Activated T-helper 2 cell treated with anti-CD3 and anti-CD28 coated beads, Interferon-gamma antibody, Interleukin-2, Interleukin-4, amounts not matched to agents 10 μg/mL and 5 μg/mL and 100 μg/mL, durations not matched to agents 14 hours and 24 hours and 36 hours (primary cell): Measurements from ENCODE around the gene UBE2O. TPM values are rescaled to one million over a fixed set of nuclear protein-coding genes. Genes with fewer than 3 reads are reported as not detected.

Source experiments
- DNase-seq: peaks from one replicate; pipeline ENCODE4 v3.0.0; 2021; ENCODE audit warnings: low spot score
- H3K27ac Mint-ChIP-seq: one replicate; pipeline ENCODE4 v1.8.0; 2021; ENCODE audit warnings: mixed read lengths
- H3K27me3 Mint-ChIP-seq: one replicate; pipeline ENCODE4 v1.8.0; 2021; ENCODE audit warnings: low read depth, mixed read lengths
- H3K36me3 Mint-ChIP-seq: one replicate; pipeline ENCODE4 v1.8.0; 2021; ENCODE audit warnings: low read depth, mixed read lengths
- H3K4me1 Mint-ChIP-seq: one replicate; pipeline ENCODE4 v1.8.0; 2021; ENCODE audit warnings: low read depth, mixed read lengths
- H3K4me3 Mint-ChIP-seq: one replicate; pipeline ENCODE4 v1.8.0; 2021; ENCODE audit warnings: low read depth, mild to moderate bottlenecking, moderate library complexity, mixed read lengths
- H3K9me3 Mint-ChIP-seq: one replicate; pipeline ENCODE4 v1.8.0; 2021; ENCODE audit warnings: mixed read lengths
- intact Hi-C: fragments of 100-400 bp; cut with micrococcal nuclease; formaldehyde crosslinking; loops from one replicate; pipeline ENCODE4 v1.15.1; 2023
- total RNA-seq: library from RNA; stranded (reverse); gene quantifications from 2 replicates; pipeline ENCODE4 v1.2.3, GENCODE V29; 2022

UBE2O gene
- total RNA-seq, 1 donor from 2014 or later = 46.0 TPM

GRCh38 chr17:76493505-76494167, 40.7 kb upstream of the UBE2O start:
- peak overlapping the region; percentile 71 for H3K4me3 Mint-ChIP-seq
- H3K36me3 Mint-ChIP-seq = peaks cover 3% of the 10 kb centered on the region
- H3K9me3 Mint-ChIP-seq = no peaks in the 10 kb centered on the region
- DNase-seq = no peak
- no peaks in the 10 kb centered on the region for H3K27me3 Mint-ChIP-seq
- peak overlapping the region; percentile 95 for H3K27ac Mint-ChIP-seq
- H3K4me1 Mint-ChIP-seq = peaks cover 30% of the 10 kb centered on the region
- intact Hi-C loops = loop anchor here (1.0 kb wide), 1 partner anchor 22 kb away; no protein-coding TSS in a partner anchor

GRCh38 chr17:76492989-76493501, 40.1 kb upstream of the UBE2O start:
- intact Hi-C loops = loop anchor here (1.0 kb wide), 1 partner anchor 22 kb away; no protein-coding TSS in a partner anchor

GRCh38 chr17:76492123-76492988, 39.4 kb upstream of the UBE2O start:
- intact Hi-C loops = no loop called here
- H3K27ac Mint-ChIP-seq = peak overlapping the region; percentile 95
- peaks cover 9% of the 10 kb centered on the region for H3K36me3 Mint-ChIP-seq
- H3K9me3 Mint-ChIP-seq = no peaks in the 10 kb centered on the region
- H3K4me1 Mint-ChIP-seq = peaks cover 30% of the 10 kb centered on the region
- no peaks in the 10 kb centered on the region for H3K27me3 Mint-ChIP-seq
- DNase-seq = no peak
- H3K4me3 Mint-ChIP-seq = peak overlapping the region; percentile 60

More at GRCh38 chr17:76492989-76493501, 40.1 kb upstream of the UBE2O start:
- Mint-ChIP-seq H3K36me3 (peaks cover 3% of the 10 kb centered on the region), H3K4me3 (peak overlapping the region; percentile 71), H3K27me3 (no peaks in the 10 kb centered on the region), H3K9me3 (no peaks in the 10 kb centered on the region), H3K4me1 (peaks cover 30% of the 10 kb centered on the region), H3K27ac (peak overlapping the region; percentile 95)
- DNase-seq = peak; percentile 48

GRCh38 chr17:76491271-76492122, 38.5 kb upstream of the UBE2O start:
- intact Hi-C loops = no loop called here
- DNase-seq = peak; percentile 30

GRCh38 chr17:76490112-76490710, 37.3 kb upstream of the UBE2O start:
- peaks cover 30% of the 10 kb centered on the region for H3K4me1 Mint-ChIP-seq
- no peaks in the 10 kb centered on the region for H3K9me3 Mint-ChIP-seq
- intact Hi-C loops = no loop called here
- H3K4me3 Mint-ChIP-seq = no peak overlapping the region
- H3K27me3 Mint-ChIP-seq = no peaks in the 10 kb centered on the region
- H3K27ac Mint-ChIP-seq = peak overlapping the region; percentile 11
- no peak for DNase-seq
- H3K36me3 Mint-ChIP-seq = peaks cover 9% of the 10 kb centered on the region

More at GRCh38 chr17:76491271-76492122, 38.5 kb upstream of the UBE2O start:
- Mint-ChIP-seq H3K27ac (peak overlapping the region; percentile 95), H3K4me1 (peaks cover 30% of the 10 kb centered on the region), H3K27me3 (no peaks in the 10 kb centered on the region), H3K9me3 (no peaks in the 10 kb centered on the region), H3K36me3 (peaks cover 9% of the 10 kb centered on the region), H3K4me3 (peak overlapping the region; percentile 11)

GRCh38 chr17:76487451-76488192, 34.7 kb upstream of the UBE2O start:
- Mint-ChIP-seq H3K27me3 (no peaks in the 10 kb centered on the region), H3K4me3 (no peak overlapping the region), H3K36me3 (peaks cover 12% of the 10 kb centered on the region), H3K4me1 (peaks cover 16% of the 10 kb centered on the region), H3K9me3 (no peaks in the 10 kb centered on the region), H3K27ac (no peak overlapping the region)
- no peak for DNase-seq
- intact Hi-C loops = no loop called here

- intact Hi-C loops = no loop called here
- Mint-ChIP-seq H3K4me1 (peaks cover 4% of the 10 kb centered on the region), H3K9me3 (no peaks in the 10 kb centered on the region), H3K4me3 (no peak overlapping the region), H3K36me3 (peaks cover 20% of the 10 kb centered on the region), H3K27me3 (no peaks in the 10 kb centered on the region), H3K27ac (no peak overlapping the region)
- no peak for DNase-seq
Observed at GRCh38 chr17:76485569-76485968, 32.6 kb upstream of the UBE2O start.

- H3K4me3 Mint-ChIP-seq = no peak overlapping the region
- H3K27me3 Mint-ChIP-seq = no peaks in the 10 kb centered on the region
- DNase-seq = no peak
- H3K36me3 Mint-ChIP-seq = peaks cover 20% of the 10 kb centered on the region
- peaks cover 3% of the 10 kb centered on the region for H3K4me1 Mint-ChIP-seq
- H3K9me3 Mint-ChIP-seq = no peaks in the 10 kb centered on the region
- intact Hi-C loops = no loop called here
- H3K27ac Mint-ChIP-seq = no peak overlapping the region
Observed at GRCh38 chr17:76484228-76484725, 31.3 kb upstream of the UBE2O start.

GRCh38 chr17:76481071-76481655, 28.2 kb upstream of the UBE2O start:
- H3K9me3 Mint-ChIP-seq = no peaks in the 10 kb centered on the region
- H3K36me3 Mint-ChIP-seq = peaks cover 24% of the 10 kb centered on the region
- no peaks in the 10 kb centered on the region for H3K27me3 Mint-ChIP-seq
- H3K4me3 Mint-ChIP-seq = no peak overlapping the region
- peaks cover 2% of the 10 kb centered on the region for H3K4me1 Mint-ChIP-seq
- H3K27ac Mint-ChIP-seq = no peak overlapping the region
- intact Hi-C loops = no loop called here
- no peak for DNase-seq

- Mint-ChIP-seq H3K9me3 (no peaks in the 10 kb centered on the region), H3K27ac (no peak overlapping the region), H3K4me3 (no peak overlapping the region), H3K27me3 (no peaks in the 10 kb centered on the region), H3K36me3 (peaks cover 24% of the 10 kb centered on the region), H3K4me1 (peaks cover 2% of the 10 kb centered on the region)
- intact Hi-C loops = no loop called here
- no peak for DNase-seq
Observed at GRCh38 chr17:76480632-76481031, 27.7 kb upstream of the UBE2O start.

- peaks cover 27% of the 10 kb centered on the region for H3K36me3 Mint-ChIP-seq
- no peaks in the 10 kb centered on the region for H3K27me3 Mint-ChIP-seq
- no peak for DNase-seq
- no peaks in the 10 kb centered on the region for H3K9me3 Mint-ChIP-seq
- H3K4me1 Mint-ChIP-seq = peaks cover 2% of the 10 kb centered on the region
- H3K4me3 Mint-ChIP-seq = no peak overlapping the region
- intact Hi-C loops = no loop called here
- H3K27ac Mint-ChIP-seq = no peak overlapping the region
Observed at GRCh38 chr17:76479515-76480060, 26.6 kb upstream of the UBE2O start.
